ENCODE measurements around the gene KRTAP10-11.
"Not testable (repeated sequence)": the region's sequence is repeated elsewhere in the genome, so short reads cannot be mapped to it uniquely, and the experiment has no call there.

Gene KRTAP10-11

DNA sequence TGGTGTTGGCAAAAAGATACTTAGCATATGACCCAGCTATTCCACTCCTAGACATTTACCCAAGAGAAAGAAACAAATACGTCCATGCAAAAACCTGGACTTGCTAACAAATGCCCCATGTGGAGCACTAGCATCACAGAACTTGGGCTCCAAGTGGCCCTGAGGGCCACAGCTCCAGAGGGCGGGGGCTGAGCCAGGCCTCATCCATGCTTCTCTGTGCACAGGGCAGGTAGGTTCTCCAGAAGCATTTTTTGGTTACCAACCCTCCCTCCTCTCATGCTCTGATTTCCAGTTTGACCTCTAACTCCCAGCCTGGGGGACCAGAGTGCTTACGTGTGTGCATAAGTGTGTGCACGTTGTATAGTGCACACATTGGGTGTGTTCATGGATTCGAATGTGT is 18.5 kb downstream of the KRTAP10-11 start:
- no peak for DNase-seq (ENCODE audit: low read depth in 2 of 2)

- DNase-seq (ENCODE audit: low read depth in 2 of 2), result no peak
Measured at GRCh38 chr21:44666401-44667320, 20.4 kb downstream of the KRTAP10-11 start, which contains the start of gene KRTAP12-2. KRTAP12-2 (minus strand) TSS chr21:44666927; CDS start chr21:44666886, 41 bp downstream.

- no peak for DNase-seq (ENCODE audit: low read depth in 2 of 2)
Measured at GRCh38 chr21:44667612-44668011, 21.4 kb downstream of the KRTAP10-11 start.

DNA sequence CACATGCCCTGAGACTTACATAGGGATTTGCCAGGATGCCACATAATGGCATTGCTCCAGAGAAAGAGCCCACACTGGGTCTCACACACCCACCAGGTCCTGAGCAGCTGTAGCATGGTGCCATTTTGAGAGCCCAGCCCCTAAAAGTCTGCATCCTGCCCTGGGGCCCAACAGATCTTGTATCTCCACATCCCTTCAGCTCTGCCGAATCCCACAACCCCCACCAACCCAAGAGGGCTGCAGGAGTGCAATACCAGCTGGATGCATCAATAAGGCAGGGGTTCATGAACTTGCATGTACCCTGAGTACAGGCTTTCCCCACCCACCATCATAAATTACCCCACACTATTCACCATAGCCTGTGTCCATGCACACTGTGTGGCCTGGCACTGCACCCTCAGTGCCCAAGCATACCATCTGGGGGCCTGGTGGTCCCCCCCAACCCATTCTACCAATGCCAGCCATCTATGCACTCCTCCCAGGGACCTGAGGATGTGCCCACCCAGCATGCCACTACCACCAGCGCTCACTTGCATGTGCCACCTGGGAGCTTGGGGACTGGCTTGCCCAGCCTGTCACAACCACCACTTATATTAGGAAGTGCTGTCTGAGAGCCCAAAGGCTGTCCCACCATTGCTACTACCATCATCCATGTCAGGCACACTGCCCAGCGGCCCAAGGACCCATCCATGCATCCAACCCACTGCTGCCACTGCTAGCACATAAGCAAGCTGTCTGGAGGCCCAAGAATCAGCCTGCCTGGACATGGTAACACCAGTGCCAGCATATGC is 24.6 kb downstream of the KRTAP10-11 start:
- no peak for DNase-seq (ENCODE audit: low read depth in 2 of 2)

DNA sequence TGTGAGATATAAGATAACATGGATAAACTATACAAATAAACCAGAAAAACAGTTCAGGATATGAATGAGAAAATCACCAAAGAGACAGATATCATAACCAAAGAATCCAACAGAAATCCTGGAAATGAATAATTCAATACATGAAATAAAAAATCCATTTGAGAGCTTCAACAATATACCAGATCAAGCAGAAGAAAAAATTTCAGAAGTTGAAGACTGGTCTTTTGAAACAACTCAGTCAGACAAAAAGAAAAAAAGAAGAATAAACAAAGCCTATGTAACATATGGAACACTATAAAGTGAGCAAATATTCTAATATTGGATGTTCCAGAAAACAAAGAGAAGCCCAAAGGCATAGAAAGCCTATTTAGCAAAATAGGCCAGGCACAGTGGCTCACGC is 25.7 kb downstream of the KRTAP10-11 start:
- no peak for DNase-seq (ENCODE audit: low read depth in 2 of 2)

DNA sequence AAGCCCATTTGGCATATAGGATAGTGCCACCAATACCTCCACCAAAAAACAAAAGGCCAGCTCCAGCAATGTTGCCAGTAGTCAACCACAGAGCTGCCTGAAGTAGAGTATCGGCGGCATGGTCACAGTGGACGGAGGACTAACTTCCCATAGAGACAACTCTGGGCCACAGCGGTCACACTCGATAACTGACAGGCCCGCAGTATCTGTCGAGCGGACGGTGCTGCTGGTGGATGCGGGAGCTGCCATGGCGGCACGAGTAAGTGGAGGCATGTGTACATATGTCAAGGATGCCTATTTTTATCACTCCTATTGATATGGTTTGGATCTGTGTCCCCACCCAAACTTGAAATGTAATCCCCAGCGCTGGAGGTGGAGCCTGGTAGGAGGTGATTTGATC is 31.7 kb downstream of the KRTAP10-11 start:
- no peak for DNase-seq (ENCODE audit: low read depth in 2 of 2)

DNA sequence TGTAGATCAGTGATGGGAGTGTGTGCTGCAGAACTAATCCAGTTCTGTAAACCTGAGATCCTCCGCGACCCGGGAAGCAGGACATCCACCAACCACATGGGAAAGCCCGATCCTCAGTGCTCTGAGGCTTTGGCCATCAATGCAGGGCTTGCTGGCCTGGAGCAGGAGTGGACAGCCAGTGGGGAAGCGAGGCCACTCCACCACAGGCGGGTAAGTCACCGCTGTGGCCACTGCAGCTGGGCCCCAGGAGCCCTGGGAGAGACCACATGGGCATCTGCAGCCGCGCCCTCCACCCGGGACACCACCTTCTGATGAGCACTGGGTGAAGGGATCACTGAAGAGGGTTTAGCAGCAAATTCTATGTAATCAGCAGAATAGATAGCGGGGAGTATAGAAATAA is 34.9 kb downstream of the KRTAP10-11 start:
- DNase-seq (ENCODE audit: low read depth in 2 of 2), result no peak

DNA sequence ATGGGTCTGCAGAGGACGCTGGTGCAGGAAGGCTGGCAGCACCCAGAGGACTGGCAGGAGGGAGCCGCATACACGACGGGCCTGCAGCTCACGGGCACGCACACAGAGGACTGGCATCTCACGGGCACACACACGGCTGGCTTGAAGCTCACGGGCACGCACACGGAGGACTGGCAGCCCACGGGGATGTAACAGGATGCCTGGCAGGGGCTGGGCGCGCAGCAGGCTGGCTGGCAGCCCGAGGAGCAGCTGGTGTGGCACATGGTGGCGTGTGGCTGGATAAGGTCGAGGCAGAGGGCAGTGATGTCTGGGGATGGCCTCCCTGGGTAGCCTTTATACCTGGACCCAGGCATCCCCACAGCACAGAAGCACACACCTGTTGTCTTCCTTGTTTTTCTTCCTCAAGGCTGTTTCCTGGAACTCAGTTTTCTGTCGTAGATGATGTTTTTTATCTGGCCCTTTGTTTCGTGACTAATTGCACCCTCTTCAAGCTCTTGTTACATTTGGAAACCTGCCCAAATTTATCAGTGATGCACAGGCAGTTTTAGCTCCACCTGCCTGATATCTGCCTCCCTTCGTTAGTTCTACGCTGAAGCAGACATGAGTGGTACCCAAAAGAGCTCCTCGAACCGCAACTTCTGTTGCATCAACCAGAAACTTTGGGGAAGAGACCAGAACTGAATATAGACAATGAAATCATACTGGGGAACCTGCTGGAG is 35.8 kb downstream of the KRTAP10-11 start, which contains the start of gene KRTAP12-1:
TSS of gene KRTAP12-1 (minus strand) at position 303 of the 719 bp plus-strand sequence. CDS start at position 263, 40 bp downstream.
- no peak for DNase-seq (ENCODE audit: low read depth in 2 of 2)

DNA sequence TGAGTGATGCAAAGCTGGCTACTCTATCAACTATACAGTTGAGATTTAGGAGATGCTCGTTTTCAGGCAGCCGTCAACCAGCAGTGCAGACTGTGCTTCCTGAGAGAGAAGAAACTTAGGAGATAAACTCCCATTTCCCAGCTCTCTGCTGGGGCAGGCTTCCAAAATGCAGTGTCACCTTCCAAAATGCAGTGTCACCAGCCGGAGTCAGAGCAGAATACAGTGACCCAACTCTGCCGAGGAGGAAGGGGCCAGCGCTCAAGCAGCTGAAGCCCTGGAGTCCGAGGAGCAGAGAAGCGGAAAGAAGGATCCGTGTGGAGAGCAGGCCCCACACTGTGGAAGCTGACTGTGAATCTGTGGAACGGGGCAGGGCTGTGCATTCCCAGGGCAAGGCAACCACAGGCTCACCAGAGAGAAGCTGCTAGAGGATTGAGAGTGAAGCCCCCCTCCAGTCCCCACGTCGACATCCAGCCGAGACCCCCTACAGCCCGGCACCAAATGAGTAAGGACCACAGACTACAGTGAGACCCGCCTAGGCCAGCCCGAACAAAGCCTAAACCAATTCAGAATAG is 36.5 kb downstream of the KRTAP10-11 start:
- no peak for DNase-seq (ENCODE audit: low read depth in 2 of 2)

DNA sequence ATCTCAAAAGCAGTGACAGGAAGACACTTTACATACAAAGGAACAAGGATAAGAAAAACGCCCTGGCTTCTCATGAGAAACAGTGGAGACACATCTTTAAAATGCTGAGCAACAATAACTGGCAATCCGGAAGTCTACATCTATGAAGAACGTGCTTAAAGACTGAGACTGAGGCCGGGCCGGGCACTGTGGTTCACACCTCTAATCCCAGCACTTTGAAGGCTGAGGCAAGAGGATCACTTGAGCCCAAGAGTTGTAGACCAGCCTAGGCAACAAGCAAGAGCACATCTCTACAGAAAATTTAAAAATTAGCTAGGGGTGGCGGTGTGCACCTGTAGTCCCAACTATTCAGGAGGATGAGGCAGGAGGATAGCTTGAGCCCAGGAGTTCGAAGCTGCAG is 37.9 kb downstream of the KRTAP10-11 start:
- DNase-seq (ENCODE audit: low read depth in 2 of 2), result no peak

DNA sequence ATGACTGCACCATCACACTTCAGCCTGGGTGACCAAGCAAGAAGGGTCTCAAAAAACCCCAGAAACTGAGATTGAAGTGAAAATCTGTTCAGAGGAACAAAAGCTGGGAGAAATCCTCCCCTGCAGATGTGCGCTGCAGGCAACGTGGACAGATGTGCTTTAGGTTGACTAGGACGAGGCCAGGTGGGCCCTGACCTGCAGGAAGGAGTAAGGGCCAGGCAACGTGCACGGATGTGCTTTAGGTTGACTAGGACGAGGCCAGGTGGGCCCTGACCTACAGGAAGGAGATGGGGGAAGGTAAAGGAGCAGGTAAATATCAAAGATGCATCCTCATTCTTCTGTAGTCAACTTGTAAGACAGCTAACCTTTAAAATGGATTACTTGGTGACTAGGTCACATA is 38.3 kb downstream of the KRTAP10-11 start:
- DNase-seq (ENCODE audit: low read depth in 2 of 2), result no peak

DNA sequence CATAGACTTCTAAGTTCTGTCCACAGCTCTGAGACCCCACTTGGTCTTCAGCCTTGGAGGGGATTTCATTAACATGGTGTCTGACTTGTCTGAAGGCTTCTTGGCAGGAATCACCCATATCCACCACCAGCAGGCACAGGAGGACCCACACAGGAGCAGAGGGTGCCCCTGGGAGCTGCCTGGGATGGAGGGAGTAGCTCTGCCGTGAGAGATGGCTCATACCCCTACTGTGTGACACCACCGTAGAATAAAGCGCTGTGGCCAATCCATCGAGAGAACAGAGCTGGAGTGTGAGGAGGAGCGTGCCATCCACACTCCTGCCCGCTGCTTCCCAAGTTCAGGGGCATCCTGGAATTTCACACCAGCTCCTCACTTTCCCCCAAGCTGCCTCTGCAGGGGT is 38.8 kb downstream of the KRTAP10-11 start:
- not testable (repeated sequence) for DNase-seq (ENCODE audit: low read depth in 2 of 2)

- DNase-seq (ENCODE audit: low read depth in 2 of 2), result no peak
Measured at GRCh38 chr21:44686000-44686781, 40.0 kb downstream of the KRTAP10-11 start.

DNA sequence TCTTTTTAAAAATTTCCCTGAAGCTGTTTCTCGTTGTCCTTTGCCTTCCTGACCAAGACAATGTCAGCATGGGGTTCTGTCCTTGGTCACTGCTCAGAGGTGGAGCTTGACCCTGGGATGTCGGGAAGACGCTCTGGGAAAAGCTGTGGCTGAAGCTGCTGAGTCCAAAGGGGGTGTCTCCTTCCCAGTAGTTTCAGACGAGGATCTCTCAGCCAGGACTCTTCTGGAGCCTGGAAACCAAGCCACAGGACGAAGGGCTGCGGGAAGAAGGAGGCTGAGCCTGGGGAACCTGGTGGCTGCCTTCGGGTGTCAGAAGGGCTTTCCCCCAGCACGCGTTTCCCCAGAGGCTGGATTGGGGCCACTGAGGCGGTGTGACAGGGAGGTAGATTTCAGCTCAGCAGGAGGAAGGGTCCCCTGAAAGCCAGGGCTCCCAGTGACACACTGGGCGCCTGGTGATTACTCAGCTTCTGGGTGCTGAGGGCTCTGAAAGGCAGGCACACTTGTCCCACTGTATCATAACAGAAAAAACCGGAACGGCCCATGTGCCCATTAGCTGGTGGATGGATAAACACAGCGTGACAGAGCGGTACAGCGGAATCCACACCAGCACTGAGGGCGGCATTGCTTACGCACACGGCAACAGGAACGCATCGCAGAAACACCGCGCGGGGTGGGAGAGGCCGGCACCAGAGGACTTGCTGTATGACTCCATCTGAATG is 40.8 kb downstream of the KRTAP10-11 start:
- no peak for DNase-seq (ENCODE audit: low read depth in 2 of 2)

- DNase-seq (ENCODE audit: low read depth in 2 of 2), result no peak
Measured at GRCh38 chr21:44687671-44688070, 41.5 kb downstream of the KRTAP10-11 start.

- DNase-seq (ENCODE audit: low read depth in 2 of 2), result not testable (repeated sequence)
Measured at GRCh38 chr21:44689740-44690139, 43.5 kb downstream of the KRTAP10-11 start.

DNA sequence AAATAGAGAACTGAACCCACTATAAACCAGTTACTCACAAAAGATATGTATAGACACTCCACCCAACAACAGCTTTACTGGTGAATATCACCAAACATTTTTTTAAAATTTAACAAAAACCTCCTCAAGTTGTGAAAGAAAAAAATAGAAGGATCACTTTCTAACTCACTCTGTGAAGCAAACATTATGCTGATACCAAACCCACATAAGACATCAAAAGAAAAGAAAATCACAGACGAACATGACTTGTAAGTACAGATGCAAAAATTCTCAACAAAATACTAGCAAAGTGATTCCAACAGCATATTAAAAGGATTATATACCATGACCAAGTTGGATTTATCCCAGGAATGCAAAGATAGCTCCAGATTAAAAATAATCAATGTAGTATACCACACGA is 45.5 kb downstream of the KRTAP10-11 start:
- no peak for DNase-seq (ENCODE audit: low read depth in 2 of 2)

- DNase-seq (ENCODE audit: low read depth in 2 of 2), result no peak
Measured at GRCh38 chr21:44692798-44693512, 46.7 kb downstream of the KRTAP10-11 start.

DNA sequence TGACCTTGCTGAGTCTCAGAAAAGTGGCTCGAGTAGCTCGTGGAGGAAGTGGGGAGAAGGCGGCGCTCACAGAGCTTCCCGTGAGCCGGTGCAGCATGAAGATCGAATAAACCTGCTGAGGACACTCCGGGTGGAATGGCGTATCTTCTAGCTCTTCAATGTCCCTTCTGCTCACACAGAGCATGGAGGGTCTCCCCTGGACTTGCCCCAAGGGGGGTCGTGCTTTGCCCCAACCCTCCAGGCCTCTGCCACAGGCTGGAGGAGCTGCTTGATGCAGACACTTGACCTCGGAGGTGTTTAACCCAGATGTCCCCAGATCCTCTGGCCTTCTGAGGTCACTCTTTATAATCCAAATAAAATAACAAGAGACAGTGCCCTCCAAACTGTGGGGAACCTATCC is 48.6 kb downstream of the KRTAP10-11 start:
- DNase-seq (ENCODE audit: low read depth in 2 of 2), result no peak

Data from stimulated activated CD4-positive, alpha-beta T cell treated with anti-CD3 and anti-CD28 coated beads, Interleukin-15, amount 100 ng/mL, for 48 hours (primary cell).